ENCODE results near the gene WASL. TPM values are rescaled to one million over a fixed set of nuclear protein-coding genes. Genes with fewer than 3 reads are reported as not detected.

The WASL gene
- total RNA-seq, 2 donors from 2014 or later: 35.1 to 36.7 TPM

DNA sequence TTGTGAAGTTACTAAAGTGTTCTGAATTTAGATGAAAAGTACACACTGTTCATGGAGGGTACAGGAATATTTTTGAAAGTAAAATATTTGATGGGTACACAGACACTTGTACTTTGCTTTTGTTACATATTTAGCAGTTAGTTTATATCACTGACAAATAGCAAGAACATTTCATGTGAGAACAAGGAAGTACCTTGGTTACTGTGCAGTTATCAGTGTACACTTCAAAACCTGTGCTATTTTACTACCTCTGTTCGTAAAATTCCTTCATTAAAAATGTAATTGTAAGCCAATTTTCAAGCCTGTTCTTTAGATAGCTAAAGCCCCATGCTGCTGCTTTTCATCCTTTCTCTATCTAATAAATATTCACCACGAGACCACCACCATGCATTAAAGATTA, 39.8 kb upstream of the WASL start:
- TF ChIP-seq, protein P1, sequence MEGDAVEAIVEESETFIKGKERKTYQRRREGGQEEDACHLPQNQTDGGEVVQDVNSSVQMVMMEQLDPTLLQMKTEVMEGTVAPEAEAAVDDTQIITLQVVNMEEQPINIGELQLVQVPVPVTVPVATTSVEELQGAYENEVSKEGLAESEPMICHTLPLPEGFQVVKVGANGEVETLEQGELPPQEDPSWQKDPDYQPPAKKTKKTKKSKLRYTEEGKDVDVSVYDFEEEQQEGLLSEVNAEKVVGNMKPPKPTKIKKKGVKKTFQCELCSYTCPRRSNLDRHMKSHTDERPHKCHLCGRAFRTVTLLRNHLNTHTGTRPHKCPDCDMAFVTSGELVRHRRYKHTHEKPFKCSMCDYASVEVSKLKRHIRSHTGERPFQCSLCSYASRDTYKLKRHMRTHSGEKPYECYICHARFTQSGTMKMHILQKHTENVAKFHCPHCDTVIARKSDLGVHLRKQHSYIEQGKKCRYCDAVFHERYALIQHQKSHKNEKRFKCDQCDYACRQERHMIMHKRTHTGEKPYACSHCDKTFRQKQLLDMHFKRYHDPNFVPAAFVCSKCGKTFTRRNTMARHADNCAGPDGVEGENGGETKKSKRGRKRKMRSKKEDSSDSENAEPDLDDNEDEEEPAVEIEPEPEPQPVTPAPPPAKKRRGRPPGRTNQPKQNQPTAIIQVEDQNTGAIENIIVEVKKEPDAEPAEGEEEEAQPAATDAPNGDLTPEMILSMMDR (conservative IDR thresholded peaks at IDR 0.05): no peak
- H3K9ac ChIP-seq (ENCODE audit: extremely low read depth, low read length, poor library complexity, severe bottlenecking): no peak overlapping the region
- no peaks in the 10 kb centered on the region for H3K36me3 Mint-ChIP-seq (ENCODE audit: low read depth)
- WGBS, 2 experiments (ENCODE audit: insufficient coverage in 1 of 2, insufficient read length in 1 of 2): 92% methylated on average over 2 of the region's 2 CpGs; no CpG with 5 or more reads in 1 of the 2 experiments
- H3K27me3 Mint-ChIP-seq (ENCODE audit: insufficient read depth): no peaks in the 10 kb centered on the region
- no peak for DNase-seq
- no peak overlapping the region for H3K27ac ChIP-seq (ENCODE audit: low read depth, low read length)
- H3K4me3 ChIP-seq (ENCODE audit: low read length): no peak overlapping the region
- no peaks in the 10 kb centered on the region for H3K27me3 ChIP-seq (ENCODE audit: control insufficient read depth, insufficient read depth, low read length, poor library complexity, severe bottlenecking)
- H3K36me3 ChIP-seq (ENCODE audit: control insufficient read depth, insufficient read depth, low read length): no peaks in the 10 kb centered on the region
- peaks cover under 1% of the 10 kb centered on the region for H3K9me3 ChIP-seq (ENCODE audit: control insufficient read depth, low read length)
- H3K9me3 Mint-ChIP-seq: no peaks in the 10 kb centered on the region
- H3K4me1 Mint-ChIP-seq: peaks cover 12% of the 10 kb centered on the region
- no peak overlapping the region for H3K27ac Mint-ChIP-seq
- H3K4me1 ChIP-seq (ENCODE audit: control insufficient read depth, insufficient read depth, low read length): no peaks in the 10 kb centered on the region
- no peak overlapping the region for H3K4me3 Mint-ChIP-seq

DNA sequence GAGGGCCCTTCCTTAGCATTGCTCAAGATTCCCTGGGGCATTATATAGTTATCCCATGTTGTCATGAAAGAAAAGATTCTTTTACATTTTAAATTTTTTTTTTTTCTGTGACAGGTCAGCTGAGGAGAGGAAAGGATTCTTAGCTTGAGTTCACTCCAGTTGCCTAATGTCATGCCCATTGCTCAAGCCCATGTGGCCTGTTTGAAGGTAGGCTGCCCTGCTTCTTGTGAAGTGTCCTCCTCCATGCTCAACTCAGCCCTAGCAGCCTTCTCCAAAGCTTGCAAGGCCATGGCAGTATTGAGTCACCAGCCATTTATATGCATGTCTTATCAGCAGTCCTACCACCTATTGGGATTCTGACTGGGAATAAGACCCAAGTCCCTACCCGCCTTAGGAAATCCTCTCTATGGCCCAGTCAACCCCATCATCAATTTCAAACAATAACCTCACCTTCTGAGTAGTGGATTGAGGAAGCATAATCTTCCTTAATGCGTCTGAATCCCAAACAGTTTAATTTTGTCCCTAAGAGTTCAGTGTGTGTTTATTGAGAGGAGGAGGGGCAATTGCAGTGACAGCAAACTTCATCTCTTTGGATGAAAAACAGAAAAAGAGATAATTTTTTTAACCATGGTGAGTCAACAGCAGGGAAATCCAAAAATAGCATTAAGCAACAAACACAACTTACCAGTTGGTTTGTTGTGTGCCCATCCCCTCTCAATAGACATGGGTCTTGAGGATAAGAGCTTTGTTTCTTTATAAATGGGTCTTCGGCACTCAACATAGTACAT, 38.6 kb upstream of the WASL start:
- H3K9me3 ChIP-seq (ENCODE audit: control insufficient read depth, low read length): no peaks in the 10 kb centered on the region
- no peaks in the 10 kb centered on the region for H3K36me3 Mint-ChIP-seq (ENCODE audit: low read depth)
- no peaks in the 10 kb centered on the region for H3K9me3 Mint-ChIP-seq
- no peaks in the 10 kb centered on the region for H3K27me3 Mint-ChIP-seq (ENCODE audit: insufficient read depth)
- DNase-seq: no peak
- no peak overlapping the region for H3K9ac ChIP-seq (ENCODE audit: extremely low read depth, low read length, poor library complexity, severe bottlenecking)
- TF ChIP-seq, protein P1 (conservative IDR thresholded peaks at IDR 0.05): no peak
- H3K4me3 ChIP-seq (ENCODE audit: low read length): no peak overlapping the region
- H3K27me3 ChIP-seq (ENCODE audit: control insufficient read depth, insufficient read depth, low read length, poor library complexity, severe bottlenecking): no peaks in the 10 kb centered on the region
- H3K4me1 ChIP-seq (ENCODE audit: control insufficient read depth, insufficient read depth, low read length): no peaks in the 10 kb centered on the region
- H3K4me3 Mint-ChIP-seq: no peak overlapping the region
- H3K36me3 ChIP-seq (ENCODE audit: control insufficient read depth, insufficient read depth, low read length): no peaks in the 10 kb centered on the region
- WGBS, 2 experiments (ENCODE audit: insufficient coverage in 1 of 2, insufficient read length in 1 of 2): 90% methylated on average over 3 of the region's 3 CpGs; no CpG with 5 or more reads in 1 of the 2 experiments
- H3K4me1 Mint-ChIP-seq: peaks cover 15% of the 10 kb centered on the region
- H3K27ac Mint-ChIP-seq: no peak overlapping the region
- H3K27ac ChIP-seq (ENCODE audit: low read depth, low read length): no peak overlapping the region

DNA sequence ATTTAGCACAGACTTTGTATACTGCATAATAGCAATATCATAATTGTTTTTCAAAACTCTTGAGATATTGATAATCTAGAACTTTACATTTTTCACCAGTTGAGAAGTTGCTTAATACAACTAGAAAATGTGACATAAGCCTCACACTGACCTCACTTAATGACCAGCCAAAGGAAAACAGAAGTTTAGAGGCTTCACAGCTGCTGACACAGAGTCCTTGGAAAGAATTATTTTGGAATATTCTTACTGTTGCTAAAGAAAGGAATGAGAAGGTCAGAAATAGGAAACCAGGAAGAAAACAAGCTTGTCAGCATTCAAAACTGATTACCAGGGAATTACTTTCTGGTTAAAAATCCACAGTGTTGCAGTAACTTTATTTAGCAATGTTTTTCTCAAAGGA, 35.5 kb upstream of the WASL start:
- H3K36me3 ChIP-seq (ENCODE audit: control insufficient read depth, insufficient read depth, low read length): no peaks in the 10 kb centered on the region
- no peak for DNase-seq
- no peaks in the 10 kb centered on the region for H3K9me3 ChIP-seq (ENCODE audit: control insufficient read depth, low read length)
- H3K27me3 ChIP-seq (ENCODE audit: control insufficient read depth, insufficient read depth, low read length, poor library complexity, severe bottlenecking): no peaks in the 10 kb centered on the region
- H3K27ac Mint-ChIP-seq: no peak overlapping the region
- no peak overlapping the region for H3K9ac ChIP-seq (ENCODE audit: extremely low read depth, low read length, poor library complexity, severe bottlenecking)
- TF ChIP-seq, protein P1 (conservative IDR thresholded peaks at IDR 0.05): no peak
- H3K4me1 Mint-ChIP-seq: peaks cover 33% of the 10 kb centered on the region
- H3K4me3 Mint-ChIP-seq: no peak overlapping the region
- no peak overlapping the region for H3K27ac ChIP-seq (ENCODE audit: low read depth, low read length)
- no peaks in the 10 kb centered on the region for H3K36me3 Mint-ChIP-seq (ENCODE audit: low read depth)
- H3K4me1 ChIP-seq (ENCODE audit: control insufficient read depth, insufficient read depth, low read length): peaks cover 3% of the 10 kb centered on the region
- H3K27me3 Mint-ChIP-seq (ENCODE audit: insufficient read depth): no peaks in the 10 kb centered on the region
- H3K4me3 ChIP-seq (ENCODE audit: low read length): no peak overlapping the region
- H3K9me3 Mint-ChIP-seq: no peaks in the 10 kb centered on the region
